ENCODE results near the gene CAMK2D.

Gene CAMK2D

GRCh38 chr4:113620032-113620431 lies 141.5 kb downstream of the CAMK2D start:
- H3K9ac ChIP-seq (ENCODE audit: low read depth, low read length) = no peak overlapping the region
- H3K9me3 ChIP-seq (ENCODE audit: control insufficient read depth, insufficient read depth, low read length) = no peaks in the 10 kb centered on the region
- no peaks in the 10 kb centered on the region for H3K36me3 ChIP-seq (ENCODE audit: insufficient read depth, low read length)
- no peaks in the 10 kb centered on the region for H3K4me1 ChIP-seq (ENCODE audit: insufficient read depth, low read length)

DNA sequence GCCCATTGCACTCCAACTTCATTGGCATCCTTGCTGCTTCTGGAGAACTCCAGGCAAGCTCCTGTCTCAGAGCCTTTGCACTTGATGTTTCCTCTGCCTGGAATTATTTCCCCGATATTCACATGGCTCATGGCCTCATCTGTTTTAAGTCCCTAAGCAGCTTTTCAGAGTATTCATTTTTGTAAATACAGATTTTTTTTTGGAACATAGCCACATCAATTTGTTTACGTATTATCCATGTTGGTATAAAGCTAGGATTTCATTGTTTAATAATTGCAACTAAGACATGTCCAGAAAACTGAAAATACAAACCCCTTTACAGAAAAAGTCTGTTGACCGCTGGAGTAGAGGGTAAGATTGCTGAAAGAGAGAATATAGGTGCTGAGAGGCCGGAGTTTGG lies 142.0 kb downstream of the CAMK2D start:
- Histone ChIP-seq H3K9me3 (ENCODE audit: control insufficient read depth, insufficient read depth, low read length) (no peaks in the 10 kb centered on the region), H3K9ac (ENCODE audit: low read depth, low read length) (no peak overlapping the region), H3K4me1 (ENCODE audit: insufficient read depth, low read length) (no peaks in the 10 kb centered on the region), H3K36me3 (ENCODE audit: insufficient read depth, low read length) (no peaks in the 10 kb centered on the region)

- Histone ChIP-seq H3K9me3 (ENCODE audit: control insufficient read depth, insufficient read depth, low read length) (no peaks in the 10 kb centered on the region), H3K4me1 (ENCODE audit: insufficient read depth, low read length) (no peaks in the 10 kb centered on the region), H3K36me3 (ENCODE audit: insufficient read depth, low read length) (no peaks in the 10 kb centered on the region), H3K9ac (ENCODE audit: low read depth, low read length) (no peak overlapping the region)
These were observed 143.3 kb downstream of the CAMK2D start for GRCh38 chr4:113618205-113618604.

DNA sequence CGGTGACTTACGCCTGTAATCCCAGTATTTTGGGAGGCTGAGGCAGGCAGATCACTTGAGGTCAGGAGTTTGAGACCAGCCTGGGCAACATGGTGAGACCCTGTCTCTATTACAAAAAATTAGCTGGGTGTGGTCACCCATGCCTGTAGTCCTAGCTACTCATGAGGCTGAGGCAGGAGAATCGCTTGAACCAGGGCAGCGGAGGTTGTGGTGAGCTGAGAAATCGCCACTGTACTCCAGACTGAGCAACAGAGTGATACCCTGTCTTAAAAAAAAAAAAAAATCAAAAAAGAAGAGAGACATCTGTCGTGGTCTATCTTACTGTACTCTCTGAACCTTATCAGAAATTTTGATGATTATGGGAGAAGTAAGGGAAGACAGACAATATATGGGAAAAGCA lies 144.3 kb downstream of the CAMK2D start:
- Histone ChIP-seq H3K9ac (ENCODE audit: low read depth, low read length) (no peak overlapping the region), H3K36me3 (ENCODE audit: insufficient read depth, low read length) (no peaks in the 10 kb centered on the region), H3K4me1 (ENCODE audit: insufficient read depth, low read length) (no peaks in the 10 kb centered on the region), H3K9me3 (ENCODE audit: control insufficient read depth, insufficient read depth, low read length) (no peaks in the 10 kb centered on the region)

- no peaks in the 10 kb centered on the region for H3K9me3 ChIP-seq (ENCODE audit: control insufficient read depth, insufficient read depth, low read length)
- no peaks in the 10 kb centered on the region for H3K36me3 ChIP-seq (ENCODE audit: insufficient read depth, low read length)
- H3K4me1 ChIP-seq (ENCODE audit: insufficient read depth, low read length) = no peaks in the 10 kb centered on the region
- H3K9ac ChIP-seq (ENCODE audit: low read depth, low read length) = no peak overlapping the region
These were observed 145.1 kb downstream of the CAMK2D start for GRCh38 chr4:113616443-113616842.

- Histone ChIP-seq H3K9ac (ENCODE audit: low read depth, low read length) (no peak overlapping the region), H3K4me1 (ENCODE audit: insufficient read depth, low read length) (no peaks in the 10 kb centered on the region), H3K9me3 (ENCODE audit: control insufficient read depth, insufficient read depth, low read length) (no peaks in the 10 kb centered on the region), H3K36me3 (ENCODE audit: insufficient read depth, low read length) (no peaks in the 10 kb centered on the region)
These were observed 147.1 kb downstream of the CAMK2D start for GRCh38 chr4:113614414-113614813.

DNA sequence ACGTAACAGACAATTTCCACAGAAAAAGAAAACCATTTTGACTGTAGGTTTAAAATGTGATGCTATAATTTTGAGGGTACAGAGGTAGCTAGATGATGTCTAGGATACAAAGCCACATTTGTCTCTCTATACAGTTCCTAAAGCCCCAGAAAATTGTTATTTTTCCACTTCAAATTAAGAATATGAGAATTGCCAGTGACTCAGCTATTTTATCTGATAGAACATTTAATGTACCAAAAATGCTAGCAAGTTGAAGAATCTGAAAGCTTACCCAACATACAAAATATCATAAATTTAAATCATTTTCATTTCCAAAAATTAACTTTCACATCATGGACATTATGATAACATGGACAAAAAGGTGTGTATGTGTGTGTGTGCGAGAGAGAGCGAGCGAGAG lies 148.0 kb downstream of the CAMK2D start:
- Histone ChIP-seq H3K36me3 (ENCODE audit: insufficient read depth, low read length) (no peaks in the 10 kb centered on the region), H3K4me1 (ENCODE audit: insufficient read depth, low read length) (no peaks in the 10 kb centered on the region), H3K9ac (ENCODE audit: low read depth, low read length) (no peak overlapping the region), H3K9me3 (ENCODE audit: control insufficient read depth, insufficient read depth, low read length) (no peaks in the 10 kb centered on the region)

DNA sequence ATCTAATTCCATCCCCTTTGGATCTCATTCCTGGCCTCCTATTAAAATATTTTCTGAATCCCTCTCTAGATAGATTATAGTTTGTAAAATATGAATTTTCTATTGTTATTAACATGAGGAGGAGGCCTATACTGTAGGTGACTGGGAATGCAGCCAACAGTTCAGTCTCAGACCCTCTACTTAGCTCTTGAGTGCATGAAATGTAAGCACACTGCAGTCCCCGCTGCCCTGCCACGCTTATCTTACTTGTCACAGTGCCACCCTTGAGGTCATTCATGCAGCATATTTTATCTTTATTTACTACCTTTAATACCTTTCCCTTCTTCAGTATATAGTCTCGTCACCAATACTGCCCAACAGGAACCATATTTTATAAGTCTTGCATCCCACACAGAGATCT lies 151.0 kb downstream of the CAMK2D start:
- Histone ChIP-seq H3K9ac (ENCODE audit: low read depth, low read length) (no peak overlapping the region), H3K36me3 (ENCODE audit: insufficient read depth, low read length) (no peaks in the 10 kb centered on the region)

GRCh38 chr4:113607998-113608397 lies 153.5 kb downstream of the CAMK2D start:
- Histone ChIP-seq H3K9ac (ENCODE audit: low read depth, low read length) (no peak overlapping the region), H3K9me3 (ENCODE audit: control insufficient read depth, insufficient read depth, low read length) (no peaks in the 10 kb centered on the region), H3K36me3 (ENCODE audit: insufficient read depth, low read length) (no peaks in the 10 kb centered on the region), H3K4me1 (ENCODE audit: insufficient read depth, low read length) (no peaks in the 10 kb centered on the region)

More for the DNA sequence above, 151.0 kb downstream of the CAMK2D start:
- H3K9me3 ChIP-seq (ENCODE audit: control insufficient read depth, insufficient read depth, low read length) = no peaks in the 10 kb centered on the region
- H3K4me1 ChIP-seq (ENCODE audit: insufficient read depth, low read length) = no peaks in the 10 kb centered on the region

DNA sequence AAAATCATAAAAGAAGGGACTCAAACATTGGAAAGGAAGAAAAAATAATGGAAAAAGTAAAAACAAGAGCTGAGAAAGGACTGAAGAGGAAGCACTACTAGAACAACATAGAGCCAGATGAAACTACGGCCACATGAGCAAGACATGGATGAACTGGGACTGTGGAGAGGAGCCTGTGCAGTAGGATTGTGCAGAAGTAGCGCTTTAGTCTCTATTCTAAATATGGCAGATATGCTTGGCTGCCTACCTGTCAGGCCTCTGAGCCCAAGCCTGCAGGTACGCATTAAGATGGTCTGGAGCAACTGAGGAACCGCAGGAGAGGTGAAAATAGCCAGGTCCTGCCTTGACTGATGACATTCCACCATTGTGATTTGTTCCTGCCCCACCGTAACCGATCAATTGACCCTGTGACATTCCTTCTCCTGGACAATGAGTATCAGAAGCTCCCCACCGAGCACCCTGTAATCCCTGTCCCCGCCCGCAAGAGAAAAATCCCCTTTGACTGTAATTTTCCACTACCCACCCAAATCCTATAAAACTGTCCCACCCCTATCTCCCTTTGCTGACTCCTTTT lies 154.3 kb downstream of the CAMK2D start:
- H3K4me1 ChIP-seq (ENCODE audit: insufficient read depth, low read length) = no peaks in the 10 kb centered on the region
- no peak overlapping the region for H3K9ac ChIP-seq (ENCODE audit: low read depth, low read length)
- H3K36me3 ChIP-seq (ENCODE audit: insufficient read depth, low read length) = no peaks in the 10 kb centered on the region
- H3K9me3 ChIP-seq (ENCODE audit: control insufficient read depth, insufficient read depth, low read length) = no peaks in the 10 kb centered on the region

DNA sequence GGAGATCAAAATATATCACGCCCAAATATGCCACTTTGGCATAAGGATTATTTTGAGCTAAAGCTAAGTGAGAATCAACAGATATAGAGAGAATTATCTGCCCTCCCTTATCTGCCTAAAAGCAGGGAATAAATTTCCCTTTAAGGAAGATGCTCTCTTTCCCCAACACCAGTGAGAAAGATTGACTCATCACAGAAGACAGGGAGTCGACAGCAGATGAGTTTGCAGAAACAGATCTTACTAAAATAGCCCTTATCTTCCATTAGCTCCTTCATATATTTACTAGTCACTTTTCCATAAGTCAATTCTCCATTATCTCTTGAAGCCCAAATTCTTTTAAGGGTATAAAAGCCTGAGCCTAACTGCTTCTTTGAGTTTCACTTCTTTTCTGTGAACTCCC lies 156.6 kb downstream of the CAMK2D start:
- Histone ChIP-seq H3K36me3 (ENCODE audit: insufficient read depth, low read length) (no peaks in the 10 kb centered on the region), H3K9me3 (ENCODE audit: control insufficient read depth, insufficient read depth, low read length) (no peaks in the 10 kb centered on the region), H3K4me1 (ENCODE audit: insufficient read depth, low read length) (no peaks in the 10 kb centered on the region), H3K9ac (ENCODE audit: low read depth, low read length) (no peak overlapping the region)

GRCh38 chr4:113603911-113604310 lies 157.6 kb downstream of the CAMK2D start:
- no peak overlapping the region for H3K9ac ChIP-seq (ENCODE audit: low read depth, low read length)
- no peaks in the 10 kb centered on the region for H3K9me3 ChIP-seq (ENCODE audit: control insufficient read depth, insufficient read depth, low read length)
- H3K36me3 ChIP-seq (ENCODE audit: insufficient read depth, low read length) = no peaks in the 10 kb centered on the region
- H3K4me1 ChIP-seq (ENCODE audit: insufficient read depth, low read length) = no peaks in the 10 kb centered on the region

DNA sequence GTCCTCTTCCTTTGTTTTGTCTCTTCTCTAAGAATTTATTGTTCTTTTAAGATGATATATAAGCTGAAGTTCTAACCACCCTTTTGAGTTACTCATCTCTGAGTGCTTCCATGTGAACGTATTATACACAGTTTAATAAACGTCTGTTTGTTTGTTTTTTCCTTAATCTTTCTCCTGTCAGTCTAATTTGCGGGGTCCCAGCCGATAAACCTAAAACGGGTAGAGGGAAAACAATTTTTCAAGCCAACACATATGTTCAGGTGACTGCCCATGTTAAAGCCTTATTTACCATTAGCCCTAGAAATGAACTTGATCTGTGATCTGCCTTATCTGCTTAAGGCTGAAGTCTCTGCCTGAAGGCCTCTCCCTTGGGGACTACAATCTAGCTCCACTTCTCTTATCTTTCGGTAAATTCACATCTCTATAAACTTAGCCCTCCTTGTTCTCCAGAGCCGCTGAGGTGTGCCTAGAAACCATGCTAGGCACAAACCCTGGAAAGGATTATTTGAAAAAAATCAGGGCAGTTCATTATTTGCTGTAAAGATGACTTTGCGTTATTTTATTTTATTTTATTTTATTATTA lies 158.8 kb downstream of the CAMK2D start:
- no peaks in the 10 kb centered on the region for H3K36me3 ChIP-seq (ENCODE audit: insufficient read depth, low read length)
- H3K9ac ChIP-seq (ENCODE audit: low read depth, low read length) = no peak overlapping the region
- H3K9me3 ChIP-seq (ENCODE audit: control insufficient read depth, insufficient read depth, low read length) = no peaks in the 10 kb centered on the region
- no peaks in the 10 kb centered on the region for H3K4me1 ChIP-seq (ENCODE audit: insufficient read depth, low read length)

DNA sequence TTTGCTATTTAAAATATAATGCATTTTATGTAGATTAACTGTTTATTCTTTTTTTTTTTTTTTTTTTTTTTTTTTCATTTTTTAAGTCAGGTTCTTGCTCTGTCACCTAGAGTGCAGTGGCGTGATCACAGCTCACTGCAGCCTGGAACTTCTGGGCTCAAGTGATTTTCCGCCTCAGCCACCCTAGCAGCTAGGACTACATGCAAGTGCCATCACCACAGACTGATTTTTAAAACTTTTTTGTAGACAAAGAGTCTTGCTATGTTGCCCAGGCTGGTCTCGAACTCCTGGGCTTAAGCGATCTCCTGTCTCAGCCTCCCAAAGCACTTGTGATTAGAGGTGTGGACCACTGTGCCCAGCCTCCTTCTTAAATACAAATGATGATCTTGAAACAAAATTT lies 159.9 kb downstream of the CAMK2D start:
- Histone ChIP-seq H3K36me3 (ENCODE audit: insufficient read depth, low read length) (no peaks in the 10 kb centered on the region), H3K9me3 (ENCODE audit: control insufficient read depth, insufficient read depth, low read length) (no peaks in the 10 kb centered on the region), H3K9ac (ENCODE audit: low read depth, low read length) (no peak overlapping the region), H3K4me1 (ENCODE audit: insufficient read depth, low read length) (no peaks in the 10 kb centered on the region)

- no peaks in the 10 kb centered on the region for H3K4me1 ChIP-seq (ENCODE audit: insufficient read depth, low read length)
- H3K36me3 ChIP-seq (ENCODE audit: insufficient read depth, low read length) = no peaks in the 10 kb centered on the region; the same call in 1 of the 2 replicates
- no peak overlapping the region for H3K9ac ChIP-seq (ENCODE audit: low read depth, low read length)
- no peaks in the 10 kb centered on the region for H3K9me3 ChIP-seq (ENCODE audit: control insufficient read depth, insufficient read depth, low read length)
These were observed 165.1 kb downstream of the CAMK2D start for GRCh38 chr4:113596396-113596795.

GRCh38 chr4:113594231-113594556 lies 167.3 kb downstream of the CAMK2D start:
- Histone ChIP-seq H3K9ac (ENCODE audit: low read depth, low read length) (no peak overlapping the region), H3K9me3 (ENCODE audit: control insufficient read depth, insufficient read depth, low read length) (no peaks in the 10 kb centered on the region), H3K36me3 (ENCODE audit: insufficient read depth, low read length) (no peaks in the 10 kb centered on the region; the same call in 1 of the 2 replicates), H3K4me1 (ENCODE audit: insufficient read depth, low read length) (no peaks in the 10 kb centered on the region)
